K562 (cell line): ENCODE measurements around the gene KCNIP2. TPM values are rescaled to one million over a fixed set of nuclear protein-coding genes. Genes with fewer than 3 reads are reported as not detected.

Experiments
- BCOR ChIP-seq: fragments of 450-650 bp; IDR thresholded peaks from 2 replicates; pipeline ENCODE4 v1.6.1; 2016
- PRPF4 ChIP-seq: fragments of 200-400 bp; formaldehyde crosslinking; IDR thresholded peaks from one replicate; pipeline ENCODE4 v1.6.1; 2017; ENCODE audit warnings: low read length, low read depth, mild to moderate bottlenecking; ENCODE audit not compliant: insufficient read depth, poor library complexity, severe bottlenecking
- TBP ChIP-seq: optimal IDR thresholded peaks from 2 replicates; pipeline ENCODE3; 2011; ENCODE audit warnings: low read depth, low read length, improper control_type of control experiment
- YY1 ChIP-seq, 3 experiments: IDR thresholded peaks; 2 replicates each; pipeline ENCODE4 v1.6.1; 2011; ENCODE audit warnings: low read length in 2 of 3, mild to moderate bottlenecking in 2 of 3, moderate library complexity in 2 of 3, borderline replicate concordance in 1 of 3, control low read depth in 1 of 3, low read depth in 1 of 3; ENCODE audit not compliant: insufficient read depth in 3 of 3, insufficient replicate concordance in 2 of 3, control insufficient read depth in 1 of 3, insufficient read length in 1 of 3; ENCODE audit errors: extremely low read depth in 1 of 3
- ZBTB8A ChIP-seq: fragments of 450-650 bp; IDR thresholded peaks from 2 replicates; pipeline ENCODE4 v1.6.1; 2018; ENCODE audit warnings: mild to moderate bottlenecking, moderate library complexity; ENCODE audit not compliant: partially characterized antibody
- polyA plus RNA-seq, 8 experiments: library from polyadenylated mRNA; depleted of rRNA in 4 of 8; stranded (reverse) in 5 of 8; unstranded in 3 of 8; fragments of >200 nt; fragmentation: Nextera tagmentation in 2 of 8; fragmentation: Illumina TruSeq in 1 of 8; extraction: Ambion mirVana in 2 of 8; extraction: Trizol in 1 of 8; gene quantifications; 2 replicates each; pipeline versions ENCODE4 v1.2.1 to v1.2.3, GENCODE V29; 2011 to 2014; ENCODE audit warnings: inconsistent platforms in 1 of 8, missing spikeins in 1 of 8
- total RNA-seq, 7 experiments: library from RNA; depleted of rRNA in 6 of 7; stranded (reverse); fragments of >200 nt in 6 of 7; fragmentation: Illumina TruSeq in 2 of 7; extraction: Trizol in 2 of 7; gene quantifications; 2 replicates each; pipeline versions ENCODE4 v1.2.1 to v1.2.3, GENCODE V29; 2011 to 2021; ENCODE audit warnings: low replicate concordance in 1 of 7
- TF ChIP-seq, protein P1 (sequence below): IDR thresholded peaks from 2 replicates; pipeline ENCODE4 v1.6.1; 2011; ENCODE audit not compliant: insufficient read length; ENCODE audit errors: extremely low read depth
- TF ChIP-seq, protein P2 (sequence below): fragments of 450-650 bp; formaldehyde crosslinking; IDR thresholded peaks from 2 replicates; pipeline ENCODE4 v1.4.0; 2020; ENCODE audit warnings: mild to moderate bottlenecking, moderate library complexity
- TF ChIP-seq, protein P3 (sequence below): fragments of 250-450 bp; sonication (Bioruptor Pico); IDR thresholded peaks from 2 replicates; pipeline ENCODE4 v1.8.0; 2022; ENCODE audit warnings: moderate library complexity, mild to moderate bottlenecking, inconsistent platforms

Gene KCNIP2
- total and polyA plus RNA-seq, 9 of the 15 experiments (the other 6 are each of a cell fraction or from before 2014, with no cell fraction given), result 2.5 to 7.6 (median 4.1) TPM

DNA sequence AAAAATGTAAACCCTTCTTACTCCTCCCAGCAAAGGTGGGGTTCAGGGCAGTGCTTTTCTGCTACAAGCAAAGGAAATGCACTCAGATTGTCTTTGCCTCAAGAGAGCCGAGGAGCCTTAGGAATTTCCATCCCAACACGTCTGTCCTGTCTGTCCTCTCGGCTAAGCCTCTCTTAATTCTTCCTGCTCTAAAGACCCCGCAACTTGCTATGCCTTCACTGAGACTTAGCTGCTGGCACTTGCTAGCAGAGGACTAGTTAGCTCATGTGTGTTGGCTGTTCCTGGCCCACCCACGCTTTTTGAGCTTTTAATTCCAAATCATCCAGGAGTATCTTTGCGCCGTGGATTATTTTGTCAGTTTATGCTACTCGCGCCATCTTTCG, 59.9 kb downstream of the KCNIP2 start (continued):
- TF ChIP-seq, protein P1, sequence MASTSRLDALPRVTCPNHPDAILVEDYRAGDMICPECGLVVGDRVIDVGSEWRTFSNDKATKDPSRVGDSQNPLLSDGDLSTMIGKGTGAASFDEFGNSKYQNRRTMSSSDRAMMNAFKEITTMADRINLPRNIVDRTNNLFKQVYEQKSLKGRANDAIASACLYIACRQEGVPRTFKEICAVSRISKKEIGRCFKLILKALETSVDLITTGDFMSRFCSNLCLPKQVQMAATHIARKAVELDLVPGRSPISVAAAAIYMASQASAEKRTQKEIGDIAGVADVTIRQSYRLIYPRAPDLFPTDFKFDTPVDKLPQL, result no peak
- TF ChIP-seq, protein P2, sequence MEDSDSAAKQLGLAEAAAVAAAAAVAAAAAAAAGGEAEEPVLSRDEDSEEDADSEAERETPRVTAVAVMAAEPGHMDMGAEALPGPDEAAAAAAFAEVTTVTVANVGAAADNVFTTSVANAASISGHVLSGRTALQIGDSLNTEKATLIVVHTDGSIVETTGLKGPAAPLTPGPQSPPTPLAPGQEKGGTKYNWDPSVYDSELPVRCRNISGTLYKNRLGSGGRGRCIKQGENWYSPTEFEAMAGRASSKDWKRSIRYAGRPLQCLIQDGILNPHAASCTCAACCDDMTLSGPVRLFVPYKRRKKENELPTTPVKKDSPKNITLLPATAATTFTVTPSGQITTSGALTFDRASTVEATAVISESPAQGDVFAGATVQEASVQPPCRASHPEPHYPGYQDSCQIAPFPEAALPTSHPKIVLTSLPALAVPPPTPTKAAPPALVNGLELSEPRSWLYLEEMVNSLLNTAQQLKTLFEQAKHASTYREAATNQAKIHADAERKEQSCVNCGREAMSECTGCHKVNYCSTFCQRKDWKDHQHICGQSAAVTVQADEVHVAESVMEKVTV (CRISPR knock-in tag), result peak; percentile 5; the same call in 1 of the 2 replicates
- TF ChIP-seq PRPF4 (no peak), ZBTB8A (no peak), BCOR (no peak), YY1 (IDR thresholded peaks at IDR 0.05; ENCODE audit: borderline replicate concordance in 1 of 3, control insufficient read depth in 1 of 3, extremely low read depth in 1 of 3, insufficient read depth in 3 of 3, insufficient read length in 1 of 3, insufficient replicate concordance in 2 of 3, low read depth in 1 of 3, low read length in 2 of 3) (no peak), TBP (no peak)
- TF ChIP-seq, protein P3, sequence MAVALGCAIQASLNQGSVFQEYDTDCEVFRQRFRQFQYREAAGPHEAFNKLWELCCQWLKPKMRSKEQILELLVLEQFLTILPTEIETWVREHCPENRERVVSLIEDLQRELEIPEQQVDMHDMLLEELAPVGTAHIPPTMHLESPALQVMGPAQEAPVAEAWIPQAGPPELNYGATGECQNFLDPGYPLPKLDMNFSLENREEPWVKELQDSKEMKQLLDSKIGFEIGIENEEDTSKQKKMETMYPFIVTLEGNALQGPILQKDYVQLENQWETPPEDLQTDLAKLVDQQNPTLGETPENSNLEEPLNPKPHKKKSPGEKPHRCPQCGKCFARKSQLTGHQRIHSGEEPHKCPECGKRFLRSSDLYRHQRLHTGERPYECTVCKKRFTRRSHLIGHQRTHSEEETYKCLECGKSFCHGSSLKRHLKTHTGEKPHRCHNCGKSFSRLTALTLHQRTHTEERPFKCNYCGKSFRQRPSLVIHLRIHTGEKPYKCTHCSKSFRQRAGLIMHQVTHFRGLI, result no peak
